Adrenal gland (tissue), 12 donors: ENCODE measurements around the gene CDCA8. TPM values are rescaled to one million over a fixed set of nuclear protein-coding genes. Genes with fewer than 3 reads are reported as not detected.

Source experiments
- DNase-seq, 7 donors: peaks; one replicate each; pipeline ENCODE4 v3.0.0-alpha.2; 2019 to 2020
- H3K27ac ChIP-seq, 5 donors: fragments of 200-600 bp; sonication (generic) in 4 of 5; 1 replicate in 3 of 5; 2 replicates in 2 of 5; pipeline versions ENCODE4 v1.5.1 to v1.8.0; 2016 to 2020; ENCODE audit warnings: mild to moderate bottlenecking in 1 of 5
- H3K27me3 ChIP-seq: fragments of 200-600 bp; 2 replicates; pipeline ENCODE4 v1.8.0; 2021
- H3K36me3 ChIP-seq, 2 donors: fragments of 200-600 bp; replicated peaks in 1 of 2; 1 replicate in 1 of 2; 2 replicates in 1 of 2; pipeline versions ENCODE4 v1.5.1 to v1.8.0; 2018 to 2022
- H3K4me1 ChIP-seq, 2 donors: fragments of 200-600 bp; replicated peaks in 1 of 2; 1 replicate in 1 of 2; 2 replicates in 1 of 2; pipeline versions ENCODE4 v1.5.1 to v1.8.0; 2018 to 2021
- H3K4me3 ChIP-seq, 4 donors: fragments of 200-600 bp; sonication (generic) in 3 of 4; one replicate each; pipeline ENCODE4 v1.5.1; 2016 to 2018
- H3K9me3 ChIP-seq, 3 donors: fragments of 200-600 bp; sonication (generic) in 1 of 3; replicated peaks in 1 of 3; 1 replicate in 2 of 3; 2 replicates in 1 of 3; pipeline versions ENCODE4 v1.5.1 to v1.8.0; 2016 to 2021
- POLR2A ChIP-seq, 2 donors: fragments of 450-650 bp; IDR thresholded peaks; one replicate each; pipeline ENCODE4 v1.6.1; 2017; ENCODE audit warnings: antibody characterized with exemption in 2 of 2, mild to moderate bottlenecking in 2 of 2, moderate library complexity in 1 of 2
- WGBS, 4 donors: extraction: QIAGEN DNeasy Blood & Tissue Kit in 2 of 4; methylation state at CpG; one replicate each; pipeline versions ENCODE4 v1.1.5 to v1.1.7; 2013 to 2017; 5-methylcytosine and 5-hydroxymethylcytosine counted together
- intact Hi-C, 2 donors: fragments of 100-400 bp; cut with DNase I; formaldehyde crosslinking; loops; one replicate each; pipeline versions ENCODE4 v1.14.1 to v1.15.0; 2022 to 2023
- polyA plus RNA-seq, 3 donors: library from polyadenylated mRNA; stranded (reverse); fragments of 200-250 nt in 2 of 3; fragments of 350-450 nt in 1 of 3; fragmentation: Illumina TruSeq in 1 of 3; extraction: RNeasy Lipid Tissue Mini Kit (QIAGEN cat#74804) in 1 of 3; gene quantifications; one replicate each; pipeline ENCODE4 v1.2.3, GENCODE V29; 2013 to 2014
- small RNA-seq, 2 donors: library from RNA; depleted of rRNA; stranded (forward); fragments of <200 nt; gene quantifications; one replicate each; pipeline ENCODE3, GENCODE V24; 2016
- total RNA-seq, 9 donors: library from RNA; depleted of rRNA in 4 of 9; stranded (reverse); fragments of >200 nt in 4 of 9; fragments of 120-200 nt in 1 of 9; fragmentation: NEBNext Ultra II Directional in 1 of 9; extraction: Animal tissue kit (Norgen Biotek cat#: 25700) in 1 of 9; gene quantifications; one replicate each; pipeline versions ENCODE4 v1.1.0 to v1.2.4, GENCODE V29; 2013 to 2023
- TF ChIP-seq, protein P1 (sequence below), 6 experiments: fragments of 450-650 bp in 4 of 6; fragments of 200-600 bp in 2 of 6; sonication (generic) in 1 of 6; IDR thresholded peaks; 1 replicate in 5 of 6; 2 replicates in 1 of 6; pipeline versions ENCODE4 v1.5.1 to v1.8.0; 2016 to 2021; ENCODE audit warnings: antibody characterized with exemption in 6 of 6, mild to moderate bottlenecking in 2 of 6, moderate library complexity in 1 of 6
- donor health status: healthy with polysubstance abuse.
- donor health status: Bipolar disorder and iron deficiency.
- donor health status: DM: yes; HTN: yes; CAD: no.
- donor health status: DM: no; HTN: no; CAD: no.
- donor health status: DM: no; HTN: no; CAD: no.
- donor health status: DM: yes; HTN: yes; CAD: no.

Gene CDCA8
- total and polyA plus RNA-seq, 12 donors, result 0.49 to 3.2 (median 1.2) TPM

DNA sequence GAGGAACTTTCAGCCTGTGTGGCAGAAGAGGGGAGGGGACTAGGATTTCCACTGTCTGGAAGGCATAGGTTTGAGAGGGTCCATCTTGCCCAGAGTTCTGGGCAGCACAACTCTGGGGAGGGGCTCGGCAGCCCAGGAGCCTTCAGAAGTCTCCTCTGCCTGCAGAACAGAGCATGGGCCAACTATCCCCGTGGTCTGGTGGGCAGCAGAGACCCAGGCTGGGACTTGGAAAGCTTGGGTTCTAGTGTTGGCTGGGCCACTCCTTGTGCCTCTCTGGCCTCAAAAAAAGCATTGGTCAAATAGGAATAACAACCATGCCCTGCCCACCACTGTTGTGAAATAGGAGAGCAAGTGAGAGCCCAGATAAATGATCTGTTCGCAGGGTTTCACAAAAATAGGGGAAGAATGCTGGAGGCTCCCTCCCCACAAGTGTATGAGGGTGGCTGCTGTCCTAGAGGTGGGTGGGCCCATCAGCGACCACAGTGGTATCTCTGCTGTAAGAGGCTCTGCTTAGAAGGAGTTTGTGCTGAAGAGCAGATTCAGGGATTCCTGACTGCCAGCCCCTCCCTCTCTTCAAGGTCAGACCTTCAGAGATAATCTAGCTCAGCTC lies 63.7 kb downstream of the CDCA8 start:
- TF ChIP-seq, protein P1, sequence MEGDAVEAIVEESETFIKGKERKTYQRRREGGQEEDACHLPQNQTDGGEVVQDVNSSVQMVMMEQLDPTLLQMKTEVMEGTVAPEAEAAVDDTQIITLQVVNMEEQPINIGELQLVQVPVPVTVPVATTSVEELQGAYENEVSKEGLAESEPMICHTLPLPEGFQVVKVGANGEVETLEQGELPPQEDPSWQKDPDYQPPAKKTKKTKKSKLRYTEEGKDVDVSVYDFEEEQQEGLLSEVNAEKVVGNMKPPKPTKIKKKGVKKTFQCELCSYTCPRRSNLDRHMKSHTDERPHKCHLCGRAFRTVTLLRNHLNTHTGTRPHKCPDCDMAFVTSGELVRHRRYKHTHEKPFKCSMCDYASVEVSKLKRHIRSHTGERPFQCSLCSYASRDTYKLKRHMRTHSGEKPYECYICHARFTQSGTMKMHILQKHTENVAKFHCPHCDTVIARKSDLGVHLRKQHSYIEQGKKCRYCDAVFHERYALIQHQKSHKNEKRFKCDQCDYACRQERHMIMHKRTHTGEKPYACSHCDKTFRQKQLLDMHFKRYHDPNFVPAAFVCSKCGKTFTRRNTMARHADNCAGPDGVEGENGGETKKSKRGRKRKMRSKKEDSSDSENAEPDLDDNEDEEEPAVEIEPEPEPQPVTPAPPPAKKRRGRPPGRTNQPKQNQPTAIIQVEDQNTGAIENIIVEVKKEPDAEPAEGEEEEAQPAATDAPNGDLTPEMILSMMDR (IDR thresholded peaks at IDR 0.05), result no peak
- no peak for TF ChIP-seq POLR2A (IDR thresholded peaks at IDR 0.05)
- WGBS, 4 donors, result 52 to 67% (median 61%) methylated on average over 4 of the region's 4 CpGs
- H3K27ac ChIP-seq, result no peak overlapping the region
- H3K4me1 ChIP-seq, result no peaks in the 10 kb centered on the region
- intact Hi-C loops, result no loop called here
- no peaks in the 10 kb centered on the region for H3K9me3 ChIP-seq
- peaks cover 23% of the 10 kb centered on the region for H3K27me3 ChIP-seq
- DNase-seq, result peak in 1 of 7 donors; percentile 25
- H3K36me3 ChIP-seq, result no peaks in the 10 kb centered on the region
- H3K4me3 ChIP-seq, result no peak overlapping the region

Small RNA genes lying within 50 kb of the gene (small RNA-seq; reads per million reads assigned to genes)
- 0 reads per million in 2 donors for gene RF00019

Other genes with a start within 250 kb of the CDCA8 start
- 10 to 100 TPM in 8 of 9 donors, 1 to 10 TPM in 1; 5.8 to 53.0 (median 18.8) TPM for gene ZC3H12A, start 217.9 kb upstream of the CDCA8 start, total RNA-seq
- gene ZC3H12A, start 217.9 kb upstream of the CDCA8 start, polyA plus RNA-seq, result 10 to 100 TPM in 2 of 3 donors, 1 to 10 TPM in 1; 3.2 to 17.0 (median 11.8) TPM
- 10 to 100 TPM; 45.7 to 74.5 (median 56.6) TPM for gene MEAF6, start 177.8 kb upstream of the CDCA8 start, total RNA-seq
- gene MEAF6, start 177.8 kb upstream of the CDCA8 start, polyA plus RNA-seq, result 10 to 100 TPM; 37.8 to 67.4 (median 43.4) TPM
- gene SNIP1, start 138.2 kb upstream of the CDCA8 start, total RNA-seq, result 10 to 100 TPM; 11.6 to 22.4 (median 16.5) TPM
- 10 to 100 TPM in 1 of 3 donors, 1 to 10 TPM in 2; 4.0 to 11.2 (median 5.6) TPM for gene SNIP1, start 138.2 kb upstream of the CDCA8 start, polyA plus RNA-seq
- 10 to 100 TPM in 5 of 9 donors, 1 to 10 TPM in 4; 6.1 to 23.2 (median 11.7) TPM for gene DNALI1, start 135.6 kb upstream of the CDCA8 start, total RNA-seq
- gene DNALI1, start 135.6 kb upstream of the CDCA8 start, polyA plus RNA-seq, result 10 to 100 TPM; 15.3 to 41.6 (median 37.9) TPM
- 10 to 100 TPM; 13.6 to 84.7 (median 26.4) TPM for gene GNL2, start 96.6 kb upstream of the CDCA8 start, total RNA-seq
- 100 to 1,000 TPM; 132 to 462 (median 225) TPM for gene GNL2, start 96.6 kb upstream of the CDCA8 start, polyA plus RNA-seq
- under 1 TPM in 5 of 9 donors, not detected in 4; 0.11 to 0.51 (median 0.23) TPM for gene RSPO1, start 57.6 kb upstream of the CDCA8 start, total RNA-seq
- gene RSPO1, start 57.6 kb upstream of the CDCA8 start, polyA plus RNA-seq, result under 1 TPM; 0.11 to 0.20 (median 0.16) TPM
- gene EPHA10, start 72.6 kb downstream of the CDCA8 start, total RNA-seq, result under 1 TPM; 0.06 to 0.90 (median 0.55) TPM
- gene EPHA10, start 72.6 kb downstream of the CDCA8 start, polyA plus RNA-seq, result 1 to 10 TPM in 1 of 3 donors, under 1 TPM in 2; 0.22 to 3.9 (median 0.40) TPM
- gene MANEAL, start 101.3 kb downstream of the CDCA8 start, total RNA-seq, result 10 to 100 TPM in 2 of 9 donors, 1 to 10 TPM in 7; 4.9 to 12.0 (median 8.3) TPM
- 10 to 100 TPM in 1 of 3 donors, 1 to 10 TPM in 2; 4.0 to 13.1 (median 4.4) TPM for gene MANEAL, start 101.3 kb downstream of the CDCA8 start, polyA plus RNA-seq
- gene C1orf122, start 115.3 kb downstream of the CDCA8 start, total RNA-seq, result 100 to 1,000 TPM in 3 of 9 donors, 10 to 100 TPM in 6; 54.8 to 173 (median 86.3) TPM
- 10 to 100 TPM; 21.0 to 87.0 (median 57.7) TPM for gene C1orf122, start 115.3 kb downstream of the CDCA8 start, polyA plus RNA-seq
- 10 to 100 TPM in 7 of 9 donors, 1 to 10 TPM in 2; 8.3 to 31.1 (median 11.8) TPM for gene YRDC, start 115.7 kb downstream of the CDCA8 start, total RNA-seq
- gene YRDC, start 115.7 kb downstream of the CDCA8 start, polyA plus RNA-seq, result 10 to 100 TPM in 1 of 3 donors, 1 to 10 TPM in 2; 5.4 to 14.0 (median 7.2) TPM
- gene MTF1, start 167.1 kb downstream of the CDCA8 start, total RNA-seq, result 10 to 100 TPM in 4 of 9 donors, 1 to 10 TPM in 5; 2.3 to 28.0 (median 5.9) TPM
- gene MTF1, start 167.1 kb downstream of the CDCA8 start, polyA plus RNA-seq, result 1 to 10 TPM; 1.4 to 9.8 (median 2.3) TPM